ENCODE data around the gene RANGRF.

RANGRF gene

GRCh38 chr17:8294814-8295316 is 6.4 kb downstream of the RANGRF start:
- no peak for TF ChIP-seq CTCF (IDR thresholded peaks at IDR 0.05)

GRCh38 chr17:8300226-8300625 is 11.8 kb downstream of the RANGRF start:
- H3K4me3 ChIP-seq, result no peak overlapping the region
- no peak overlapping the region for H3K27ac ChIP-seq
- DNase-seq (ENCODE audit: low spot score), result no peak
- TF ChIP-seq CTCF (IDR thresholded peaks at IDR 0.05), result no peak

More at GRCh38 chr17:8294814-8295316, 6.4 kb downstream of the RANGRF start:
- Histone ChIP-seq H3K27ac (peak overlapping the region; percentile 76 to 91), H3K4me3 (peak overlapping the region; percentile 78)
- no peak for DNase-seq (ENCODE audit: low spot score)

GRCh38 chr17:8300627-8301242 is 12.3 kb downstream of the RANGRF start:
- TF ChIP-seq CTCF (IDR thresholded peaks at IDR 0.05), result peak; percentile 69
- Histone ChIP-seq H3K4me3 (no peak overlapping the region), H3K27ac (no peak overlapping the region)
- no peak for DNase-seq (ENCODE audit: low spot score)

- Histone ChIP-seq H3K4me3 (peak overlapping the region; percentile 52), H3K27ac (peak overlapping the region in 1 of 2 donors; percentile 75)
- DNase-seq (ENCODE audit: low spot score), result no peak
- no peak for TF ChIP-seq CTCF (IDR thresholded peaks at IDR 0.05)
Measured at GRCh38 chr17:8310601-8311123, 22.2 kb downstream of the RANGRF start.

GRCh38 chr17:8311131-8311790 is 22.8 kb downstream of the RANGRF start:
- no peak for DNase-seq (ENCODE audit: low spot score)
- Histone ChIP-seq H3K4me3 (peak overlapping the region; percentile 52), H3K27ac (peak overlapping the region in 1 of 2 donors; percentile 75)
- no peak for TF ChIP-seq CTCF (IDR thresholded peaks at IDR 0.05)

- peak overlapping the region; percentile 52 for H3K4me3 ChIP-seq
- TF ChIP-seq CTCF (IDR thresholded peaks at IDR 0.05), result no peak
- no peak for DNase-seq (ENCODE audit: low spot score)
- H3K27ac ChIP-seq, result no peak overlapping the region
Measured at GRCh38 chr17:8312251-8312650, 23.8 kb downstream of the RANGRF start.

All from coronary artery (tissue), 2 donors.